Ovary (tissue), 3 donors: ENCODE measurements around the gene EPS8.

ENCODE experiments used
- CTCF ChIP-seq, 3 donors: fragments of 450-650 bp in 2 of 3; fragments of 200-600 bp in 1 of 3; IDR thresholded peaks; one replicate each; pipeline versions ENCODE4 v1.5.1 to v1.8.0; 2016 to 2022; ENCODE audit warnings: antibody characterized with exemption in 3 of 3, mild to moderate bottlenecking in 1 of 3
- EP300 ChIP-seq: sonication (generic); formaldehyde crosslinking; IDR thresholded peaks from one replicate; pipeline ENCODE4 v1.6.1; 2017; ENCODE audit warnings: antibody characterized with exemption
- POLR2A ChIP-seq: fragments of 450-650 bp; IDR thresholded peaks from one replicate; pipeline ENCODE4 v1.6.1; 2017; ENCODE audit warnings: antibody characterized with exemption, mild to moderate bottlenecking, moderate library complexity
- donor health status: DM: no; HTN: no; CAD: no.

GRCh38 chr12:15677228-15677627, 112.0 kb downstream of the EPS8 start:
- TF ChIP-seq CTCF (IDR thresholded peaks at IDR 0.05) (no peak), POLR2A (no peak), EP300 (no peak)
